Natural killer cell treated with Interleukin-12 subunit alpha and Interleukin-12 subunit beta and Interleukin-15 and Interleukin-18, amount 100 ng/mL, for 72 hours (primary cell): Measurements from ENCODE around the gene OR4X1. TPM values are rescaled to one million over a fixed set of nuclear protein-coding genes. Genes with fewer than 3 reads are reported as not detected.
"Not testable (repeated sequence)": the region's sequence is repeated elsewhere in the genome, so short reads cannot be mapped to it uniquely, and the experiment has no call there.

Experiments
- ATAC-seq, 2 donors: fragments of 150-1000 bp; cut with Tn5 transposase in 1 of 2; sonication (Bioruptor Pico), chemical (Tn5 transposase) in 1 of 2; 2 replicates each; pipeline ENCODE4 v1.10.0; 2021
- DNase-seq: peaks from one replicate; pipeline ENCODE4 v3.0.0; 2022; ENCODE audit warnings: low spot score
- H3K27ac Mint-ChIP-seq, 2 donors: 1 replicate in 1 of 2; 2 replicates in 1 of 2; pipeline ENCODE4 v1.8.0; 2022; ENCODE audit warnings: mixed read lengths in 2 of 2, mild to moderate bottlenecking in 1 of 2, moderate library complexity in 1 of 2
- H3K27me3 Mint-ChIP-seq, 2 donors: 1 replicate in 1 of 2; 2 replicates in 1 of 2; pipeline ENCODE4 v1.8.0; 2022; ENCODE audit warnings: mixed read lengths in 2 of 2
- H3K36me3 Mint-ChIP-seq: one replicate; pipeline ENCODE4 v1.8.0; 2022; ENCODE audit warnings: mixed read lengths
- H3K4me1 Mint-ChIP-seq, 2 donors: 1 replicate in 1 of 2; 2 replicates in 1 of 2; pipeline ENCODE4 v1.8.0; 2022; ENCODE audit warnings: low read depth in 2 of 2, mixed read lengths in 2 of 2, mild to moderate bottlenecking in 1 of 2
- H3K4me3 Mint-ChIP-seq: one replicate; pipeline ENCODE4 v1.8.0; 2022; ENCODE audit warnings: mixed read lengths
- H3K9me3 Mint-ChIP-seq: 2 replicates; pipeline ENCODE4 v1.8.0; 2022; ENCODE audit warnings: mixed read lengths
- total RNA-seq, 2 donors: library from RNA; stranded (reverse); gene quantifications; one replicate each; pipeline ENCODE4 v1.2.3, GENCODE V29; 2022

The OR4X1 gene, protein sequence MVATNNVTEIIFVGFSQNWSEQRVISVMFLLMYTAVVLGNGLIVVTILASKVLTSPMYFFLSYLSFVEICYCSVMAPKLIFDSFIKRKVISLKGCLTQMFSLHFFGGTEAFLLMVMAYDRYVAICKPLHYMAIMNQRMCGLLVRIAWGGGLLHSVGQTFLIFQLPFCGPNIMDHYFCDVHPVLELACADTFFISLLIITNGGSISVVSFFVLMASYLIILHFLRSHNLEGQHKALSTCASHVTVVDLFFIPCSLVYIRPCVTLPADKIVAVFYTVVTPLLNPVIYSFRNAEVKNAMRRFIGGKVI
- total RNA-seq = not detected

DNA sequence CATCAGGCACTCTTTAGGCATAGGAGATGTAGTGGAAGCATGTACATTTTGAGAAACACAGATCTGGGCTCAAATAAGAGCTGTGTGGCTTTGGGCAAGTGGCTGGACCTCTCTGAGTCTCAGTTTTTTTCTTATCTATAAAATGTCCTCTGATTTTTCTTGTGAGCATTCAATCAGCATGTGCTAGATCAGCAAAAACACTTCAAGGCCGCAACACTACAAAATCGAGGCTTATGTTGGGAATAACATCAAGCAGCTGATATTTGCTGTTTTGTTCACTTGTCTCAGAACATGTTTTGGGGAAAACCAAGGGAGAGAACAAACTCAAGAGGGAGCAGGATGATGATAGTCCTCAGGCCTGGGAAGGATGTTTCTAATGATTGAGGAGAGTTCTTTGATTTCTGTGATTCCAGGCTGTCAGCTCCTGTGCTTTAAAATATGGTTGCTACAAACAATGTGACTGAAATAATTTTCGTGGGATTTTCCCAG lies at the start of gene OR4X1:
OR4X1 (plus strand) TSS at position 439 of the 489 bp plus-strand sequence; CDS start at position 439, 0 bp downstream.
- peaks cover 0 to 18% of the 10 kb centered on the region in 2 donors for H3K27me3 Mint-ChIP-seq
- no peaks in the 10 kb centered on the region for H3K9me3 Mint-ChIP-seq
- no peaks in the 10 kb centered on the region for H3K4me1 Mint-ChIP-seq
- no peaks in the 10 kb centered on the region for H3K36me3 Mint-ChIP-seq
- no peak within 1 kb of the TSS for H3K4me3 Mint-ChIP-seq
- ATAC-seq (no peak), DNase-seq (no peak)
- H3K27ac Mint-ChIP-seq = no peak within 1 kb of the TSS

DNA sequence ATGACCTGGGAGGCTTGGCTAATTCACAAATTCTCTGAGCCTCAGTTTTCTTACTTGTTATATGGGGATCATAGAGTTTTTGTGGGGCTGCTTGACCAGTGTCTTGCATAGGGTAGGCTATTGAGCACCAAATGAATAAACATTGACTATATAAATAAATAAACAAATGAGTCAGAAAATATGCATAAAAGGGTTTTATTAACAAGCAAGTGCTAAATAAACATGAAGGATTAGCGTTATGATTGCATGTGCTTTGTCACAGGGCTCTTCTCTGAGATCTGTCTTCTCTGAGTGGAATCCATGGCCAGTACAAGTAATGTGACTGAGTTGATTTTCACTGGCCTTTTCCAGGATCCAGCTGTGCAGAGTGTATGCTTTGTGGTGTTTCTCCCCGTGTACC lies 47.2 kb upstream of the OR4X1 start, which contains the start of gene OR4B1:
OR4B1 (plus strand) TSS at position 301 of the 400 bp plus-strand sequence; CDS start at position 301, 0 bp downstream.
- Mint-ChIP-seq H3K27ac (no peak within 1 kb of the TSS), H3K27me3 (peaks cover 12 to 19% of the 10 kb centered on the region in 2 donors), H3K9me3 (no peaks in the 10 kb centered on the region), H3K4me1 (no peaks in the 10 kb centered on the region), H3K4me3 (no peak within 1 kb of the TSS), H3K36me3 (no peaks in the 10 kb centered on the region)
- ATAC-seq (no peak), DNase-seq (no peak)

DNA sequence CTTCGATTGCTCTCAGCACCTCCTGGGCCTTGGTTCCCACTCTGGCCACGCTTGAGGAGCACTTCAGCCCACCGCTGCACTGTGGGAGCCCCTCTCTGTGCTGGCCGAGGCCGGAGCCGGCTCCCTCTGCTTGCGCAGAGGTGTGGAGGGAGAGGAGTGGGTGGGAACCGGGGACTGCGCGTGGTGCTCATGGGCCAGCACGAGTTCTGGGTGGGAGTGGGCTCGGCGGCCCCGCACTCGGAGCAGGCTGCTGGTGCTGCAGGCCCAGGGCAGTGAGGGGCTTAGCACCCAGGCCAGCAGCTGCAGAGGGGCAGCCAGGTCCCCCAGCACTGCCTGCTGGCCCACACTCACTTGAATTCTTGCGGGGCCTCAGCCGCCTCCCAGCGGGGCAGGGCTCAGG lies 34.9 kb upstream of the OR4X1 start:
- Mint-ChIP-seq H3K4me1 (no peaks in the 10 kb centered on the region), H3K27me3 (peaks cover 3 to 27% of the 10 kb centered on the region in 2 donors), H3K36me3 (no peaks in the 10 kb centered on the region), H3K4me3 (no peak overlapping the region), H3K9me3 (no peaks in the 10 kb centered on the region), H3K27ac (no peak overlapping the region)
- no peak for DNase-seq
- no peak for ATAC-seq

DNA sequence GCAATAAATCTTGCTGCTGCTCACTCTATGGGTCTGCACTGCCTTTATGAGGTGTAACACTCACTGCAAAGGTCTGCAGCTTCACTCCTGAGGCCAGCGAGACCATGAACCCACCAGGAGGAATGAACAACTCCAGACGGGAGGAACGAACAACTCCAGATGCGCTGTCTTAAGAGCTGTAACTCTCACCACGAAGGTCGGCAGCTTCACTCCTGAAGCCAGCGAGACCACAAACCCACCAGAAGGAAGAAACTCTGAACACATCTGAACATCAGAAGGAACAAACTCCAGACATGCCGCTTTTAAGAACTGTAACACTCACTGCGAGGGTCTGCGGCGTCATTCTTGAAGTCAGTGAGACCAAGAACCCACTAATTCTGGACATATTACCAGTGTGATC lies 33.6 kb upstream of the OR4X1 start:
- H3K4me3 Mint-ChIP-seq, DNase-seq, H3K4me1 Mint-ChIP-seq, H3K36me3 Mint-ChIP-seq, H3K27ac Mint-ChIP-seq, H3K9me3 Mint-ChIP-seq, ATAC-seq: not testable (repeated sequence)
- peaks cover 3 to 36% of the 10 kb centered on the region in 2 donors for H3K27me3 Mint-ChIP-seq

DNA sequence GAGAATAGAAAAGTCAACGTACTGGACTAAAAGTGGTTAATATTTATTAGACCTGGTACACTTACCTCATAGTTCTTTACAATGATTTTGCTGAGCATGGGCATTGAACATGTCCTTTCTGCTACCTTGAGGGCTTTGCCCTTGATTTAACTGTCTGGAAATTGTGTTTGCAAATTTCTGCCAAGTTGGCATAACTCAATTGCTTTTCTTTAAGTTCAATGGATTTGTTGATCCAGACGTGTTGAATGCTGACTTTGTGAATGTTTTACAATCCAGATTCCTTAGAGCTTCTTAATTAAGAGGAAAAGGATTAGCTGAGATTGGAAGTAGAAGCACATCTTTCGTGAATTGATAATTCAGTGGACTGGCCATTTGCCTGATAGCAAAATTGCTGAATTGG lies 25.9 kb upstream of the OR4X1 start:
- no peak overlapping the region for H3K27ac Mint-ChIP-seq
- no peak overlapping the region for H3K4me3 Mint-ChIP-seq

DNA sequence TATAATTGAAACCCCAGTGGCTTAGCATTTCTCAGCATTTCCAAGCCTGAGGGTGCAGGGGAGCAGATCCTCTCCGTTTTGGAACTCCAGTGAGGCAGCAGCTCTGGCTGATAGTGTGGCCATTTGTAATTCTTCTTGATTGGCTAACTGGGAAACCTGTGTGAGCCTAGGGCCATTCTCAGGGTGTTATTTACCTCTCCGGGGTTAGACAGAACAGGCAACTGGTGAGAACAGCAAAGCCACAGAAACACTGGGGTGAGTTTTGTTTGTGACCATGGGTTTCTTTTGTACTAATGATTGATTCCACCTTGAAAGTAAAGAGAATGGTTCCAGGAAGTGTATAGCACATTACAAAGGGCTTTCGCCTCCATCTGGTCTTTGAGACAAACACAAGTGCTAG lies 21.2 kb upstream of the OR4X1 start:
- H3K4me3 Mint-ChIP-seq = no peak overlapping the region
- no peak for ATAC-seq
- H3K27me3 Mint-ChIP-seq = peaks cover 18 to 47% of the 10 kb centered on the region in 2 donors
- H3K36me3 Mint-ChIP-seq = no peaks in the 10 kb centered on the region
- H3K9me3 Mint-ChIP-seq = no peaks in the 10 kb centered on the region
- DNase-seq = no peak
- H3K4me1 Mint-ChIP-seq = no peaks in the 10 kb centered on the region
- H3K27ac Mint-ChIP-seq = no peak overlapping the region

More for the DNA sequence above, 25.9 kb upstream of the OR4X1 start:
- Mint-ChIP-seq H3K36me3 (no peaks in the 10 kb centered on the region), H3K9me3 (no peaks in the 10 kb centered on the region), H3K4me1 (no peaks in the 10 kb centered on the region), H3K27me3 (peaks cover 10 to 44% of the 10 kb centered on the region in 2 donors)
- ATAC-seq (no peak), DNase-seq (no peak)

DNA sequence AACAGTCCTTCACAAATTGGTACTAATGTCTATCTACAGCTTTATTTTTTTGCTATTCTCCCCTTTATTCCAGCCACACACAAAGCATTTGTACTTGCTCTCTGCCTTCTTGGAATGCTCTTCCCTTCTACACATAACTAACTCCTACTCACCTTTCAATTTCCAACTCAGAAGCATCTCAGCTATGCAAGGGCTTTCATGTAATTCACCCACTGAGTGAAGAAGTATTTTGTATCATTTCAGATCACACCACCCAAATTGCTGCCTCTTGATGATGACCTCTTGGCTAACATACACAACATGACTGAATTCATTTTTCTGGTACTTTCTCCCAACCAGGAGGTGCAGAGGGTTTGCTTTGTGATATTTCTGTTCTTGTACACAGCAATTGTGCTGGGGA lies 18.9 kb upstream of the OR4X1 start, which contains the start of gene OR4X2:
OR4X2 (plus strand) TSS at position 301 of the 400 bp plus-strand sequence; CDS start at position 301, 0 bp downstream.
- no peaks in the 10 kb centered on the region for H3K4me1 Mint-ChIP-seq
- no peaks in the 10 kb centered on the region for H3K9me3 Mint-ChIP-seq
- H3K4me3 Mint-ChIP-seq = no peak within 1 kb of the TSS
- H3K27me3 Mint-ChIP-seq = peaks cover 18 to 37% of the 10 kb centered on the region in 2 donors
- H3K27ac Mint-ChIP-seq = no peak within 1 kb of the TSS
- ATAC-seq (no peak), DNase-seq (no peak)
- no peaks in the 10 kb centered on the region for H3K36me3 Mint-ChIP-seq

DNA sequence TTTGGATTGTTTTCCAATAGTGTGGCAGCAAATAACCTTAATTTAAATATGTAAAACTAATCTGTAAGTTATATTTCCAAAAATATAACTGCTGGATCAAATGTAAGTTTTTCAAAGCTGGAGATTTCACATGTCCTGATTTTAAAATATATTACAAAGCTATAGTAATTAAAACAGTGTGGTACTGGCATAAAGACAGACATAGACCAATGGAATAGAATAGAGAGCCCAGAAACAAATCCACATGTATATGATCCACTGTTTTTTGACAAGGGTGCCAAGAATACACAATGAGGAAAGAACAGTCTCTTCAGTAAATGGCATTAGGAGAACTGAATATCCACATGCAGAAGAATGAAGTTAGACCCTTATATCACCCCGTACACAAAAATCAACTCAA lies 14.8 kb upstream of the OR4X1 start:
- no peak for ATAC-seq
- Mint-ChIP-seq H3K4me3 (no peak overlapping the region), H3K36me3 (no peaks in the 10 kb centered on the region), H3K27me3 (peaks cover 20 to 48% of the 10 kb centered on the region in 2 donors), H3K4me1 (no peaks in the 10 kb centered on the region), H3K27ac (no peak overlapping the region), H3K9me3 (no peaks in the 10 kb centered on the region)
- no peak for DNase-seq

DNA sequence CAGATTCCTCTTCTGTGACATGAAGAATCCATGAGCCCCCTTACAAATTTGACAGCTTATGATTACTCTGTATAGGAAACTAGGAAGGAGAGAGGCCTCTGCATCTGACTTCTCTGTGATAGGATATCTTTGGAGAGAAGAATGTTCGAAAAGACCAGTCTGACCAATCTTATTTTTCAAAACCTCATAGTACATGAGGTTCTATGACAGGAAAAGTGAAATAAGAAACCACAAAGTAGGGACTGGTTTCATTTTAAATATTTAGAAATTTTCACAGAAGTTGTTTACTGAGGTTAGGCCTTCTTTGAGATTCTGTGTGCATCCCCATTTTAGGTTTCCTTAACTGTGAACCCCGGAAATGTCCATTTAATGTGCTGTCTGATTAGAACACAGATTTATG lies 2.1 kb upstream of the OR4X1 start:
- H3K4me1 Mint-ChIP-seq = no peaks in the 10 kb centered on the region
- no peaks in the 10 kb centered on the region for H3K9me3 Mint-ChIP-seq
- no peak overlapping the region for H3K27ac Mint-ChIP-seq
- peaks cover 3 to 29% of the 10 kb centered on the region in 2 donors for H3K27me3 Mint-ChIP-seq
- no peak overlapping the region for H3K4me3 Mint-ChIP-seq
- no peak for ATAC-seq
- DNase-seq = no peak
- no peaks in the 10 kb centered on the region for H3K36me3 Mint-ChIP-seq

DNA sequence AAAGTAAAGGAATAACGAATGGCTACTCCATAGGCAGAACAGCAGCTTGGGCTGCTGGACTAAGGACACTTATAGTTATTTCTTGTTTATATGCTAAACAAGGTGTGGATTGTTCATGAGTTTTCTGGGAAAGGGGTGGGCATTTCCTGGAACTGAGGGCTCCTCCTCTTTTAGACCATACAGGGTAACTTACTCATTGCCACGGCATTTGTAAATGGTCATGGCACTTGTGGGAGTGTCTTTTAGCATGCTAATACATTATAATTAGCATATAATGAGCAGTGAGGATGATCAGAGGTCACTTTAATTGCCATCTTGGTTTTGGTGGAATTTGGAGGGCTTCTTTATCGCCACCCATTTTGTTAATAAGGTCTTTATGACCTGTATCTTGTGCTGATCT lies 7.0 kb downstream of the OR4X1 start:
- Mint-ChIP-seq H3K9me3 (no peaks in the 10 kb centered on the region), H3K4me3 (no peak overlapping the region), H3K27ac (no peak overlapping the region), H3K36me3 (no peaks in the 10 kb centered on the region), H3K4me1 (no peaks in the 10 kb centered on the region), H3K27me3 (peaks cover 7 to 11% of the 10 kb centered on the region in 2 donors)
- DNase-seq (no peak), ATAC-seq (no peak)

DNA sequence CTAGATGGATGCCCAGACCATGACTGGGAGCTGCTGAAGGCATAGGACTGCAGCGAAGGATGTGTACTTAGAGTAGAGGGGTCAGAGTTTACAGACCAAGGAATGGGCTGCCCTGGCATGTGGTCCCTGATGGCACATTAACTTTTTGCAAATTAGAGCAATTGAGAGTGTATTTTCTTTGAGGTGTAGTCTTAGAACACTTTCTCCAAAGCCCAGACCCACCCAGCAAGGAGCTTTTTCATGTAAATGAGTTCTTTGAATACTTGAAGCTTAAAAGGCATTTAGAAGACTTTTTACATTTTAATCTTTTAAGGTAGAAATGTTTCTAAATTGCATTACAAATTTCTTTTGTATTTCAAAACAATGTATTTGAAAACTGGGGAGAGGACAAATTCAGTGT lies 8.9 kb downstream of the OR4X1 start:
- Mint-ChIP-seq H3K36me3 (no peaks in the 10 kb centered on the region), H3K27ac (no peak overlapping the region), H3K9me3 (no peaks in the 10 kb centered on the region), H3K4me1 (no peaks in the 10 kb centered on the region), H3K27me3 (peaks cover 7 to 11% of the 10 kb centered on the region in 2 donors), H3K4me3 (no peak overlapping the region)
- DNase-seq (no peak), ATAC-seq (no peak)

DNA sequence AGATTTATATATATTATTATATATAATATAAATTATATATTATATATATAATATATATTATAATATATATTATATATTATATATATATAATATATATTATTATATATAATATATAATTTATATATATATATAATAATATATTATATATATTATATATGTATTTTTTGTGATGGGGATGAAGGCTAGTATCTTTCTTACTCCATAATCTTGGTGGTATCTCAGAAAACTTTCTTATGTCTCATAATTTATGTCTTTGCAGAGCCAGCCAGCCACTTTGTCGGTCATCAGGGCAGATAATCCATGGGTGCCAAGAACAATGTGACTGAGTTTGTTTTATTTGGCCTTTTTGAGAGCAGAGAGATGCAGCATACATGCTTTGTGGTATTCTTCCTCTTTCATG lies 42.3 kb downstream of the OR4X1 start, which contains the start of gene OR4S1:
OR4S1 (plus strand) TSS at position 301 of the 400 bp plus-strand sequence; CDS start at position 301, 0 bp downstream.
- H3K36me3 Mint-ChIP-seq = no peaks in the 10 kb centered on the region
- DNase-seq = no peak
- peaks cover 16 to 42% of the 10 kb centered on the region in 2 donors for H3K27me3 Mint-ChIP-seq
- H3K9me3 Mint-ChIP-seq = no peaks in the 10 kb centered on the region
- no peaks in the 10 kb centered on the region for H3K4me1 Mint-ChIP-seq
- no peak for ATAC-seq
- H3K4me3 Mint-ChIP-seq = no peak within 1 kb of the TSS
- H3K27ac Mint-ChIP-seq = no peak within 1 kb of the TSS

DNA sequence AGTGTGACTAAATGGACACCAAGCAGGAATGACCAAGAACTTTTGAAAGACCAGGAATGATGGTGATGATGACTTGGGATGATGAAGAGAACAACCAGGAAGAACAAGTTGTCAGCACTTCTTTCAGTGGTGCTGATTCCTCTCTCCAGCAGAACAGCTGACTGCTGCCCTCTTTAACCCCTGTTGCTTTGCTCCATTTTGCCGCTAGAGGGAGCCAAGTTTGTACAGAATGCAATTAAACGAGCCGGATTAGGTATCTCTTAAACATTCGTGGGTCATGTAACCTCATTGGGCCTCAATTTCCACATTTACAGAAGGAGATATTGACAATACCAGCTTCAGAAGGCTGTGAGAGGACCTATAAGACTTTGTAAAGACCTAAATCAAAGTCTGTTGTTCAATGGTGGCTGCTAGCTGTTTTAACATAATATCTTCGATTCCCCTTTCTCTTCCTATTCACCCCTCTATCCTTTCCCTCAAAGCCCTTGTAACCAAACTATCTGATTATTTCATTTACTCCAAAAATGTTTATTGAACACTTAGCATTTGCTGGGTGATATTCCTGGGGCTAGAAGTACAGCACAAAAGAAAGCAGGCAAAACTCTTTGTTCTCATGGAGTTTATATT lies 44.2 kb downstream of the OR4X1 start:
- ATAC-seq (no peak), DNase-seq (peak; percentile 70)
- Mint-ChIP-seq H3K36me3 (no peaks in the 10 kb centered on the region), H3K27me3 (peaks cover 16 to 30% of the 10 kb centered on the region in 2 donors), H3K9me3 (no peaks in the 10 kb centered on the region), H3K4me3 (no peak overlapping the region), H3K4me1 (no peaks in the 10 kb centered on the region), H3K27ac (no peak overlapping the region)

DNA sequence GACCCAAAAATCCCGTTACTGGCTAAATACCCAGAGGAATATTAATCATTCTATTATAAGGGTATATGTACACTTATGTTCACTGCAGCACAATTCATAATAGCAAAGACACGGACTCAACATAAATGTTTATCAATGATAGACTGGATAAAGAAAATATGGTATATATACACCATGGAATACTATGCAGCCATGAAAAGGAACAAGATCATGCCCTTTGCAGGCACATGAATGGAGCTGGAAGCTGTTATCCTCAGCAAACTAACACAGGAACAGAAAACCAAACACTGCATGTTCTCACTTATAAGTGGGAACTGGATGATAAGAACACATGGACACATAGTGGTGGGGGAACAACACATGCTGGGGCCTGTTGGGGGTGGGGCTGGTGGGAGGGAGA lies 49.9 kb downstream of the OR4X1 start:
- not testable (repeated sequence) for H3K36me3 Mint-ChIP-seq

More for the DNA sequence above, 49.9 kb downstream of the OR4X1 start:
- H3K4me1 Mint-ChIP-seq, H3K27ac Mint-ChIP-seq, DNase-seq, H3K4me3 Mint-ChIP-seq, H3K9me3 Mint-ChIP-seq, ATAC-seq: not testable (repeated sequence)
- peaks cover 4 to 26% of the 10 kb centered on the region in 2 donors for H3K27me3 Mint-ChIP-seq
